Stimulated activated CD8-positive, alpha-beta memory T cell treated with anti-CD3 and anti-CD28 coated beads, Interleukin-15, amount 100 ng/mL, for 48 hours (primary cell): ENCODE data around the gene PNRC2.
"Not testable (repeated sequence)": the region's sequence is repeated elsewhere in the genome, so short reads cannot be mapped to it uniquely, and the experiment has no call there.

ENCODE experiments used
- DNase-seq, 2 donors: peaks; one replicate each; pipeline ENCODE4 v3.0.0-alpha.2; 2020; ENCODE audit warnings: low read depth in 2 of 2

PNRC2 gene

GRCh38 chr1:23989263-23989662 lies 29.6 kb downstream of the PNRC2 start:
- no peak for DNase-seq

- DNase-seq = not testable (repeated sequence)
These were observed 32.4 kb downstream of the PNRC2 start for GRCh38 chr1:23992011-23992410.

- no peak for DNase-seq
These were observed 35.8 kb downstream of the PNRC2 start for GRCh38 chr1:23995431-23995837.

- no peak for DNase-seq
These were observed 37.1 kb downstream of the PNRC2 start for GRCh38 chr1:23996700-23997229.

- no peak for DNase-seq
These were observed 38.2 kb downstream of the PNRC2 start for GRCh38 chr1:23997812-23998211.

GRCh38 chr1:23999156-23999671 lies 39.6 kb downstream of the PNRC2 start:
- no peak for DNase-seq

- no peak for DNase-seq
These were observed 43.1 kb downstream of the PNRC2 start for GRCh38 chr1:24002695-24003094.

- no peak for DNase-seq
These were observed 43.8 kb downstream of the PNRC2 start for GRCh38 chr1:24003331-24003972.

GRCh38 chr1:24004132-24004531 lies 44.5 kb downstream of the PNRC2 start:
- no peak for DNase-seq

GRCh38 chr1:24005163-24005562 lies 45.5 kb downstream of the PNRC2 start:
- DNase-seq = no peak

- no peak for DNase-seq
These were observed 47.5 kb downstream of the PNRC2 start for GRCh38 chr1:24007079-24007478.

GRCh38 chr1:24008574-24009184 lies 49.1 kb downstream of the PNRC2 start:
- not testable (repeated sequence) for DNase-seq

- DNase-seq = no peak
These were observed 49.8 kb downstream of the PNRC2 start for GRCh38 chr1:24009406-24009805.

- no peak for DNase-seq
These were observed 51.0 kb downstream of the PNRC2 start for GRCh38 chr1:24010650-24011049.

GRCh38 chr1:24012878-24013277 lies 53.2 kb downstream of the PNRC2 start:
- DNase-seq = not testable (repeated sequence)
